HEK293 (cell line): Measurements from ENCODE around the gene FAM168B.

Experiments
- CTCF ChIA-PET: fragments of 350-600 bp; formaldehyde crosslinking; extraction: SDS; loops from one replicate; lab custom pipeline; 2021; ENCODE audit warnings: antibody characterized with exemption; lab: Yijun Ruan, JAX
- POLR2A ChIA-PET: fragments of 300-600 bp; formaldehyde crosslinking; extraction: SDS; loops from one replicate; lab custom pipeline; 2020; ENCODE audit warnings: antibody characterized with exemption, inconsistent platforms; lab: Yijun Ruan, JAX
- H3K27ac ChIP-seq: fragments of 200-500 bp; sonication (Bioruptor generic); 2 replicates; pipeline ENCODE4 v1.5.1; 2014; ENCODE audit warnings: low read depth, low read length, control low read depth, inconsistent platforms; ENCODE audit errors: extremely low read depth
- H3K36me3 ChIP-seq, 2 experiments: fragments of 200-500 bp in 1 of 2; sonication (Bioruptor generic) in 1 of 2; 1 replicate in 1 of 2; 2 replicates in 1 of 2; pipeline ENCODE4 v1.5.1; 2014 to 2017; ENCODE audit warnings: inconsistent platforms in 2 of 2, low read length in 2 of 2; ENCODE audit not compliant: control insufficient read depth in 2 of 2, insufficient read depth in 1 of 2
- H3K4me1 ChIP-seq: fragments of 200-500 bp; sonication (Bioruptor generic); 2 replicates; pipeline ENCODE4 v1.5.1; 2014; ENCODE audit warnings: mild to moderate bottlenecking, low read length, inconsistent platforms; ENCODE audit not compliant: control insufficient read depth, insufficient read depth
- H3K4me3 ChIP-seq: 2 replicates; pipeline ENCODE4 v1.5.1; 2011; ENCODE audit warnings: low read depth, mild to moderate bottlenecking, control low read depth, low read length, moderate library complexity
- H3K9me3 ChIP-seq: fragments of 200-500 bp; sonication (Bioruptor generic); 2 replicates; pipeline ENCODE4 v1.5.1; 2014; ENCODE audit warnings: low read depth, low read length, inconsistent platforms; ENCODE audit not compliant: control insufficient read depth, insufficient read depth
- BCL11B ChIP-seq: fragments of 450-650 bp; formaldehyde crosslinking; IDR thresholded peaks from 2 replicates; pipeline ENCODE4 v1.5.1; 2016; ENCODE audit warnings: low read depth, missing biosample characterization, missing genetic modification characterization
- HOXC10 ChIP-seq: sonication (generic); formaldehyde crosslinking; IDR thresholded peaks from 2 replicates; pipeline ENCODE4 v1.8.1; 2023; ENCODE audit warnings: mild to moderate bottlenecking, missing genetic modification reagents
- MYNN ChIP-seq: fragments of 450-650 bp; formaldehyde crosslinking; IDR thresholded peaks from 2 replicates; pipeline ENCODE4 v1.5.1; 2016; ENCODE audit warnings: missing biosample characterization, missing genetic modification characterization, borderline replicate concordance
- PRDM1 ChIP-seq: fragments of 450-650 bp; formaldehyde crosslinking; IDR thresholded peaks from 2 replicates; pipeline ENCODE4; 2016; ENCODE audit warnings: missing biosample characterization, missing genetic modification characterization
- SP2 ChIP-seq: fragments of 450-650 bp; formaldehyde crosslinking; IDR thresholded peaks from 2 replicates; pipeline ENCODE4 v1.5.1; 2016; ENCODE audit warnings: missing biosample characterization, missing genetic modification characterization
- ZBTB17 ChIP-seq: fragments of 450-650 bp; formaldehyde crosslinking; IDR thresholded peaks from 2 replicates; pipeline ENCODE4 v1.5.1; 2016; ENCODE audit warnings: missing biosample characterization, missing genetic modification characterization
- ZBTB8A ChIP-seq: fragments of 450-650 bp; formaldehyde crosslinking; IDR thresholded peaks from 2 replicates; pipeline ENCODE4 v1.5.1; 2016; ENCODE audit warnings: missing biosample characterization, missing genetic modification characterization
- ZNF175 ChIP-seq: fragments of 450-650 bp; formaldehyde crosslinking; IDR thresholded peaks from 2 replicates; pipeline ENCODE4 v1.5.1; 2016; ENCODE audit warnings: missing biosample characterization, missing genetic modification characterization
- ZNF214 ChIP-seq: fragments of 450-650 bp; formaldehyde crosslinking; IDR thresholded peaks from 2 replicates; pipeline ENCODE4 v1.5.1; 2017; ENCODE audit warnings: missing biosample characterization, mild to moderate bottlenecking, missing genetic modification characterization, borderline replicate concordance
- ZNF324 ChIP-seq: fragments of 450-650 bp; formaldehyde crosslinking; IDR thresholded peaks from 2 replicates; pipeline ENCODE4 v1.5.1; 2016; ENCODE audit warnings: missing biosample characterization, missing genetic modification characterization
- ZNF362 ChIP-seq: fragments of 450-650 bp; formaldehyde crosslinking; IDR thresholded peaks from 2 replicates; pipeline ENCODE4 v1.5.1; 2016; ENCODE audit warnings: missing biosample characterization, missing genetic modification characterization
- ZNF426 ChIP-seq: fragments of 450-650 bp; formaldehyde crosslinking; IDR thresholded peaks from 2 replicates; pipeline ENCODE4 v1.5.1; 2017; ENCODE audit warnings: missing biosample characterization, missing genetic modification characterization, mild to moderate bottlenecking, inconsistent platforms, moderate library complexity
- ZNF529 ChIP-seq: fragments of 450-650 bp; formaldehyde crosslinking; IDR thresholded peaks from 2 replicates; pipeline ENCODE4 v1.5.1; 2017; ENCODE audit warnings: missing genetic modification characterization, missing biosample characterization; ENCODE audit not compliant: insufficient replicate concordance
- TF ChIP-seq, protein P1 (sequence below): fragments of 450-650 bp; formaldehyde crosslinking; IDR thresholded peaks from 2 replicates; pipeline ENCODE4 v1.5.1; 2016; ENCODE audit warnings: missing biosample characterization, missing genetic modification characterization
- TF ChIP-seq, protein P2 (sequence below): fragments of 450-650 bp; formaldehyde crosslinking; IDR thresholded peaks from 2 replicates; pipeline ENCODE4 v1.5.1; 2016; ENCODE audit warnings: missing biosample characterization, missing genetic modification characterization
- TF ChIP-seq, protein P3 (sequence below): fragments of 450-650 bp; formaldehyde crosslinking; optimal IDR thresholded peaks from 2 replicates; pipeline ENCODE3; 2016; ENCODE audit warnings: missing biosample characterization, mild to moderate bottlenecking, missing genetic modification characterization

The FAM168B gene

DNA sequence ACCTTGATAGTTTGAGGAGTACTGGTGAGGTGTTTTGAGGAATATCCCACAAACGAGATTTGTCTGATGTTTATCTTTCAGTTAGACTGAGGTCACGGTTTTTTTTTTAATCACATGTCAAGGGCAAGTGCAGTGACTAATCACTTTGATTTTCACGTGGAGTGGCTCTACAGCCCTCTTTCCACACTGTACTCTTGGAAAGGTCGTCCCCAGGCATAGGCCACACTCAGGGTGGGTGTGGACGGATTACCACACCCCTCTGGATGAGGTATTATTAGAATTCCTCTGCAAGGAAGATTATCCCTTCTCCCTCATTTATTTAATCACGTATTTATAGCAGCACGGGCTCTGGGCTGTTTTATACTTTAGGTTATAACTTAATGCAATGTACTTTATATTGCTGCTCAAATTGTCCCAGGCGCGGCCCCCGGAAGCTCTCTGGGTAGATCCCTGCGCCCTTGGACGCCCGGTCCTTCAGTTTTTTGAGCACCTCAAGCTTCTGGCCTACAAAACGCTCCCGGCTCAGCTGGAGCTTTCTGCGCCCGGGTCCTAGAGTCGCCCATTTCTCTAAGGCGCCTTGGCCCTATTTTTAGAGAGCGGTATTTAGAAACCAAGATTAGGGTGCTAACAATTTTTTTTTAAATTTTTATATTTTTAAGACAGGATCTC is 11.4 kb upstream of the FAM168B start (continued):
- TF ChIP-seq PRDM1 (tag by site-specific recombination) (peak; percentile 64), ZNF175 (no peak), SP2 (tag by site-specific recombination) (no peak), HOXC10 (CRISPR knock-in tag) (no peak), MYNN (no peak), ZBTB8A (tag by site-specific recombination) (peak; percentile 92)
- TF ChIP-seq, protein P1, sequence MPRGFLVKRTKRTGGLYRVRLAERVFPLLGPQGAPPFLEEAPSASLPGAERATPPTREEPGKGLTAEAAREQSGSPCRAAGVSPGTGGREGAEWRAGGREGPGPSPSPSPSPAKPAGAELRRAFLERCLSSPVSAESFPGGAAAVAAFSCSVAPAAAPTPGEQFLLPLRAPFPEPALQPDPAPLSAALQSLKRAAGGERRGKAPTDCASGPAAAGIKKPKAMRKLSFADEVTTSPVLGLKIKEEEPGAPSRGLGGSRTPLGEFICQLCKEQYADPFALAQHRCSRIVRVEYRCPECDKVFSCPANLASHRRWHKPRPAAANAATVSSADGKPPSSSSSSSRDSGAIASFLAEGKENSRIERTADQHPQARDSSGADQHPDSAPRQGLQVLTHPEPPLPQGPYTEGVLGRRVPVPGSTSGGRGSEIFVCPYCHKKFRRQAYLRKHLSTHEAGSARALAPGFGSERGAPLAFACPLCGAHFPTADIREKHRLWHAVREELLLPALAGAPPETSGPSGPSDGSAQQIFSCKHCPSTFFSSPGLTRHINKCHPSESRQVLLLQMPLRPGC (tag by site-specific recombination) = no peak
- TF ChIP-seq, protein P2, sequence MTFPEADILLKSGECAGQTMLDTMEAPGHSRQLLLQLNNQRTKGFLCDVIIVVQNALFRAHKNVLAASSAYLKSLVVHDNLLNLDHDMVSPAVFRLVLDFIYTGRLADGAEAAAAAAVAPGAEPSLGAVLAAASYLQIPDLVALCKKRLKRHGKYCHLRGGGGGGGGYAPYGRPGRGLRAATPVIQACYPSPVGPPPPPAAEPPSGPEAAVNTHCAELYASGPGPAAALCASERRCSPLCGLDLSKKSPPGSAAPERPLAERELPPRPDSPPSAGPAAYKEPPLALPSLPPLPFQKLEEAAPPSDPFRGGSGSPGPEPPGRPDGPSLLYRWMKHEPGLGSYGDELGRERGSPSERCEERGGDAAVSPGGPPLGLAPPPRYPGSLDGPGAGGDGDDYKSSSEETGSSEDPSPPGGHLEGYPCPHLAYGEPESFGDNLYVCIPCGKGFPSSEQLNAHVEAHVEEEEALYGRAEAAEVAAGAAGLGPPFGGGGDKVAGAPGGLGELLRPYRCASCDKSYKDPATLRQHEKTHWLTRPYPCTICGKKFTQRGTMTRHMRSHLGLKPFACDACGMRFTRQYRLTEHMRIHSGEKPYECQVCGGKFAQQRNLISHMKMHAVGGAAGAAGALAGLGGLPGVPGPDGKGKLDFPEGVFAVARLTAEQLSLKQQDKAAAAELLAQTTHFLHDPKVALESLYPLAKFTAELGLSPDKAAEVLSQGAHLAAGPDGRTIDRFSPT (tag by site-specific recombination) = no peak
- TF ChIP-seq, protein P3, sequence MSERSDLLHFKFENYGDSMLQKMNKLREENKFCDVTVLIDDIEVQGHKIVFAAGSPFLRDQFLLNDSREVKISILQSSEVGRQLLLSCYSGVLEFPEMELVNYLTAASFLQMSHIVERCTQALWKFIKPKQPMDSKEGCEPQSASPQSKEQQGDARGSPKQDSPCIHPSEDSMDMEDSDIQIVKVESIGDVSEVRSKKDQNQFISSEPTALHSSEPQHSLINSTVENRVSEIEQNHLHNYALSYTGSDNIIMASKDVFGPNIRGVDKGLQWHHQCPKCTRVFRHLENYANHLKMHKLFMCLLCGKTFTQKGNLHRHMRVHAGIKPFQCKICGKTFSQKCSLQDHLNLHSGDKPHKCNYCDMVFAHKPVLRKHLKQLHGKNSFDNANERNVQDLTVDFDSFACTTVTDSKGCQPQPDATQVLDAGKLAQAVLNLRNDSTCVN (tag by site-specific recombination) = peak; percentile 6

DNA sequence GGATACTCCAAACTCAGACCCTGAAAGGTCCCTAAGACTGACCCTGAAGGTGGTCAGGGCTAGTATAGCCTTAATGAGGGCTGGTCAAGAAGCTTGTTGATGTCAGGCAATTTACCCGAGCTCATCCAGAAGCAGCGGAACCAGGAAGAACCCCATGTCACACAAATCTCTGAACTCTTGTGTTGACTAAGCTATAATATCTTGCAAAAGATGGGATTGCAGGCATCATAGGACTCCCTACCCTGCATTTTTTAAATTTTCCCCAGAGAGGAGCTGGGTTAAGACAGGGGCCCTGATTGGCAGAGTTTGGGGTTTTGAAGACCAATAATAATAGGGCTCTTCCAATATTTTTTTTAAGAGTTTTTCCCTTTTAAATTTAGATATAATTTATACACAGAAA is 9.9 kb upstream of the FAM168B start:
- ChIA-PET POLR2A (interaction anchor here (1.6 kb wide), 1 partner anchor 9 kb away, joined by 7 read pairs; the partner anchor contains the start of gene FAM168B), CTCF (interaction anchor here (0.6 kb wide), 1 partner anchor 30 kb away, joined by 3 read pairs; no protein-coding TSS in a partner anchor)
- no peak overlapping the region for H3K4me3 ChIP-seq
- peaks cover 6% of the 10 kb centered on the region; the same call in 1 of the 2 replicates for H3K4me1 ChIP-seq
- H3K36me3 ChIP-seq = peaks cover 0 to 3% of the 10 kb centered on the region in 2 experiments; a peak in 2 of 3 replicates
- TF ChIP-seq ZBTB17 = no peak
- no peak for TF ChIP-seq ZNF529 (tag by site-specific recombination)
- TF ChIP-seq ZNF362 (tag by site-specific recombination) = no peak
- TF ChIP-seq BCL11B (tag by site-specific recombination) = no peak
- TF ChIP-seq ZNF214 (tag by site-specific recombination) = no peak
- TF ChIP-seq ZNF324 (tag by site-specific recombination) = no peak
- H3K27ac ChIP-seq = no peak overlapping the region
- H3K9me3 ChIP-seq = no peaks in the 10 kb centered on the region

DNA sequence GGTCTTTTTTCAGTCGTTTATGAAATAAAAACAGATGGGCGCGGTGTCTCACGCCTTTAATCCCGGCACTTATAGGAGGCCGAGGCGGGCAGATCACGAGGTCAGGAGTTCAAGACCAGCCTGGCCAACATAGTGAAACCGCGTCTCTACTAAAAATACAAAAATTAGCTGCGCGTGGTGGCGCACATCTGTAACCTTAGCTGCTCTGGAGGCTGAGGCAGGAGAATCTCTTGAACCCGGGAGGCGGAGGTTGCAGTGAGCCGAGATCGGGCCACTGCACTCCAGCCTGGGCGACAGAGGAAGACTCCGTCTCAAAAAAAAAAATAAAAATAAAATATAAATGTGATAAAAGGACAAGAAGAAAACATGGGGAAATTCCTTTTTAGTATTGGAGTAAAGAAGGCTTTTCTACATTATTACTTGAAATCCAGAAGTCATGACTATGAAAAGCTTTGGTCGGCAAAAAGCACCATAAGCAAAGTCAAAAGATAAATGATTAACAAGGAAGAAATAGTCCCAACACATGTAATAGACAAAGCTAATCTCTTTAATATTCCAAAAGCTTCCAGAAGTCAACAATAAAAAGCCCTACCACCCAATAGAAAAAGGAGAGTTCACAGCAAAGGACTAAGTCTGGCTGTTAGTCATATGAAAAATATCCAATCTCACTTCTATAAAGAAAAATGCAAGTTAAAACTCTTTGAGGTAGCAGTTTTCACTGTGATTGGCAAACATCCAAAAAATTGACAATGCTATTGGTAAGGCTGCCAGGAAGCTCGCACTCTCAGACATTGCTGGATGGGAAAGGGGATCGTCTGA is 1.4 kb upstream of the FAM168B start:
- Histone ChIP-seq H3K27ac (no peak overlapping the region), H3K9me3 (no peaks in the 10 kb centered on the region), H3K4me1 (no peaks in the 10 kb centered on the region), H3K4me3 (no peak overlapping the region), H3K36me3 (peaks cover 13 to 18% of the 10 kb centered on the region in 2 experiments; a peak in 2 of 3 replicates)
- ChIA-PET POLR2A (interaction anchor here (1.7 kb wide), 1 partner anchor 8 kb away, joined by 7 read pairs; no protein-coding TSS in a partner anchor), CTCF (no interaction called here)
- TF ChIP-seq PRDM1 (tag by site-specific recombination) = peak; percentile 31; the same call in 1 of the 2 replicates
- TF ChIP-seq ZNF426 (tag by site-specific recombination) = no peak
